Body of pancreas (tissue), 4 donors: ENCODE results near the gene CLDN3. TPM values are rescaled to one million over a fixed set of nuclear protein-coding genes. Genes with fewer than 3 reads are reported as not detected.
A peak's percentile ranks its signal among the peaks of the same experiment; 100 is the strongest.
"Not testable (repeated sequence)": the region's sequence is repeated elsewhere in the genome, so short reads cannot be mapped to it uniquely, and the experiment has no call there.

Experiments used
- ATAC-seq: fragments of 150-250 bp; one replicate; pipeline ENCODE4 v1.9.1; 2016
- DNase-seq, 4 donors: peaks; one replicate each; pipeline ENCODE4 v3.0.0-alpha.2; 2019
- H3K27ac ChIP-seq, 4 donors: fragments of 200-600 bp; sonication (generic); 1 replicate in 3 of 4; 2 replicates in 1 of 4; pipeline versions ENCODE4 v1.5.1 to v1.6.1; 2016 to 2019; ENCODE audit warnings: mild to moderate bottlenecking in 1 of 4, mixed read lengths in 1 of 4, moderate library complexity in 1 of 4
- H3K27me3 ChIP-seq, 2 donors: fragments of 200-600 bp; sonication (generic); one replicate each; pipeline ENCODE4 v1.6.0; 2016; ENCODE audit warnings: mild to moderate bottlenecking in 1 of 2
- H3K36me3 ChIP-seq, 2 donors: fragments of 200-600 bp; sonication (generic); replicated peaks in 1 of 2; 2 replicates each; pipeline ENCODE4 v1.5.1; 2016; ENCODE audit warnings: low read depth in 2 of 2; ENCODE audit not compliant: insufficient read depth in 1 of 2
- H3K4me1 ChIP-seq: fragments of 200-600 bp; sonication (generic); one replicate; pipeline ENCODE4 v1.6.0; 2016
- H3K4me3 ChIP-seq, 2 donors: fragments of 200-600 bp; sonication (generic); 1 replicate in 1 of 2; 2 replicates in 1 of 2; pipeline ENCODE4 v1.5.1; 2016 to 2019
- H3K9me3 ChIP-seq, 3 donors: fragments of 200-600 bp; sonication (generic); 1 replicate in 2 of 3; 2 replicates in 1 of 3; pipeline ENCODE4 v1.5.1; 2016
- CTCF ChIP-seq, 7 experiments: fragments of 450-650 bp in 4 of 7; fragments of 200-600 bp in 3 of 7; sonication (generic) in 3 of 7; IDR thresholded peaks; one replicate each; pipeline ENCODE4 v1.5.1; 2016 to 2019; ENCODE audit warnings: antibody characterized with exemption in 7 of 7
- POLR2A ChIP-seq, 3 donors: fragments of 450-650 bp; IDR thresholded peaks; one replicate each; pipeline ENCODE4 v1.6.1; 2016; ENCODE audit warnings: antibody characterized with exemption in 3 of 3, mild to moderate bottlenecking in 2 of 3
- WGBS, 2 donors: methylation state at CpG; one replicate each; pipeline ENCODE4 v1.1.5; 2017; 5-methylcytosine and 5-hydroxymethylcytosine counted together
- intact Hi-C: fragments of 100-400 bp; cut with DNase I; formaldehyde crosslinking; loops from one replicate; pipeline ENCODE4 v1.15.1; 2023
- small RNA-seq: library from RNA; depleted of rRNA; stranded (forward); fragments of <200 nt; gene quantifications from one replicate; pipeline ENCODE3, GENCODE V24; 2016
- total RNA-seq, 2 donors: library from RNA; depleted of rRNA; stranded (reverse); fragments of >200 nt; gene quantifications; one replicate each; pipeline ENCODE4 v1.1.0, GENCODE V29; 2016

Gene CLDN3
- total RNA-seq, 2 donors from 2014 or later, result 94.2 to 150 TPM

GRCh38 chr7:73721377-73721817 lies 48.7 kb downstream of the CLDN3 start:
- peaks cover 34% of the 10 kb centered on the region for H3K4me1 ChIP-seq
- TF ChIP-seq CTCF (IDR thresholded peaks at IDR 0.05) (peak in 2 of 7 experiments; percentile 21 to 24), POLR2A (IDR thresholded peaks at IDR 0.05) (no peak)
- peak overlapping the region; percentile 25 to 39 (median 36) for H3K27ac ChIP-seq
- ATAC-seq, result peak; percentile 59
- H3K4me3 ChIP-seq, result no peak overlapping the region
- WGBS, 2 donors, result 10 to 37% methylated on average over 2 to 3 of the region's 3 CpGs
- H3K27me3 ChIP-seq, result no peaks in the 10 kb centered on the region
- peak; percentile 86 to 96 (median 91) for DNase-seq
- H3K9me3 ChIP-seq, result no peaks in the 10 kb centered on the region
- H3K36me3 ChIP-seq, result no peaks in the 10 kb centered on the region
- intact Hi-C loops, result loop anchor here (10.0 kb wide), 1 partner anchor 47 kb away; no protein-coding TSS in a partner anchor

- H3K36me3 ChIP-seq, H3K9me3 ChIP-seq, H3K27ac ChIP-seq, H3K4me3 ChIP-seq, ATAC-seq, DNase-seq, H3K27me3 ChIP-seq: not testable (repeated sequence)
- H3K4me1 ChIP-seq, result peaks cover 34% of the 10 kb centered on the region
- WGBS, 2 donors, result 89% methylated on average over 9 of the region's 9 CpGs
- intact Hi-C loops, result loop anchor here (10.0 kb wide), 1 partner anchor 46 kb away; no protein-coding TSS in a partner anchor
Measured at GRCh38 chr7:73720443-73720842, 49.6 kb downstream of the CLDN3 start.

GRCh38 chr7:73719806-73720169 lies 50.3 kb downstream of the CLDN3 start:
- no peak overlapping the region for H3K4me3 ChIP-seq
- H3K9me3 ChIP-seq, result no peaks in the 10 kb centered on the region
- H3K4me1 ChIP-seq, result peaks cover 34% of the 10 kb centered on the region
- DNase-seq (peak in 2 of 4 donors; percentile 20 to 35), ATAC-seq (peak; percentile 27)
- intact Hi-C loops, result loop anchor here (5.0 to 10.0 kb wide), 2 partner anchors 45 to 107 kb away; no protein-coding TSS in a partner anchor
- no peak for TF ChIP-seq CTCF (IDR thresholded peaks at IDR 0.05)
- no peak for TF ChIP-seq POLR2A (IDR thresholded peaks at IDR 0.05)
- WGBS, 2 donors, result 15 to 25% methylated on average over 6 to 10 of the region's 16 CpGs
- H3K36me3 ChIP-seq, result no peaks in the 10 kb centered on the region
- no peak overlapping the region for H3K27ac ChIP-seq
- H3K27me3 ChIP-seq, result no peaks in the 10 kb centered on the region

Small RNA genes lying within 50 kb of the gene (small RNA-seq; reads per million reads assigned to genes)
- gene RN7SL265P, result not detected

Other genes with a start within 250 kb of the CLDN3 start
- gene BAZ1B, start 248.0 kb downstream of the CLDN3 start, total RNA-seq, result 10 to 100 TPM; 28.3 to 32.3 TPM
- gene BCL7B, start 212.6 kb downstream of the CLDN3 start, total RNA-seq, result 10 to 100 TPM; 44.4 to 90.0 TPM
- 10 to 100 TPM; 25.9 to 30.7 TPM for gene TBL2, start 191.7 kb downstream of the CLDN3 start, total RNA-seq
- 10 to 100 TPM; 13.5 to 33.0 TPM for gene MLXIPL, start 145.7 kb downstream of the CLDN3 start, total RNA-seq
- 1 to 10 TPM; 1.3 to 6.0 TPM for gene VPS37D, start 102.4 kb downstream of the CLDN3 start, total RNA-seq
- 1 to 10 TPM; 3.6 to 5.6 TPM for gene DNAJC30, start 86.8 kb downstream of the CLDN3 start, total RNA-seq
- gene BUD23, start 86.7 kb downstream of the CLDN3 start, total RNA-seq, result 10 to 100 TPM; 34.3 to 43.3 TPM
- 10 to 100 TPM in 1 of 2 donors, 1 to 10 TPM in 1; 9.9 to 12.5 TPM for gene STX1A, start 50.6 kb downstream of the CLDN3 start, total RNA-seq
- gene ABHD11, start 31.5 kb downstream of the CLDN3 start, total RNA-seq, result 10 to 100 TPM; 21.5 to 22.7 TPM
- gene CLDN4, start 60.7 kb upstream of the CLDN3 start, total RNA-seq, result 10 to 100 TPM; 65.6 to 76.8 TPM
- 1 to 10 TPM; 2.1 to 3.3 TPM for gene METTL27, start 72.2 kb upstream of the CLDN3 start, total RNA-seq
- not detected for gene TMEM270, start 90.9 kb upstream of the CLDN3 start, total RNA-seq